Right ventricle myocardium inferior (tissue), 1 donor: ENCODE data around the gene MRC1. TPM values are rescaled to one million over a fixed set of nuclear protein-coding genes. Genes with fewer than 3 reads are reported as not detected.
A peak's percentile ranks its signal among the peaks of the same experiment; 100 is the strongest.

ENCODE experiments used
- ATAC-seq: fragments of 200-7000 bp; cut with Tn5 transposase; one replicate; pipeline ENCODE4 v1.9.1; 2020; ENCODE audit warnings: mild to moderate bottlenecking, moderate library complexity
- DNase-seq: peaks from one replicate; pipeline ENCODE4 v3.0.0; 2021; ENCODE audit errors: missing footprints
- intact Hi-C: fragments of 100-400 bp; cut with DNase I; formaldehyde crosslinking; loops from one replicate; pipeline ENCODE4 v1.11.0; 2022
- long read RNA-seq: library from polyadenylated mRNA; unstranded; transcript quantifications from one replicate; pipeline ENCODE4 v2.0.0, GENCODE V29; 2021
- total RNA-seq: library from RNA; stranded (reverse); fragmentation: NEBNext Ultra II Directional; extraction: Animal tissue kit (Norgen Biotek cat#: 25700); gene quantifications from one replicate; pipeline ENCODE4 v1.2.1, GENCODE V29; 2021
- donor health status: DM: no; HTN: yes; CAD: no; lungs with severe emphysema.

Gene MRC1
- total RNA-seq: 38.3 TPM
- long read RNA-seq, full-length matches to known transcripts: 2 of 4 reads
- long read RNA-seq, partial matches to known transcripts: 2 of 4 reads
- long read RNA-seq, other reads (novel, unspliced or antisense): 0 of 4 reads

GRCh38 chr10:17808971-17809841, at the start of gene MRC1:
MRC1 (plus strand) TSS chr10:17809348; CDS start chr10:17809466, 118 bp downstream.
- DNase-seq (no peak), ATAC-seq (peak; percentile 62)
- intact Hi-C loops: no loop called here

- no peak for DNase-seq
- no peak for ATAC-seq
- intact Hi-C loops: no loop called here
Measured at GRCh38 chr10:17764142-17764541, 45.0 kb upstream of the MRC1 start.

GRCh38 chr10:17765602-17766001, 43.5 kb upstream of the MRC1 start:
- DNase-seq: no peak
- ATAC-seq: no peak
- intact Hi-C loops: no loop called here

GRCh38 chr10:17766731-17767130, 42.4 kb upstream of the MRC1 start:
- intact Hi-C loops: no loop called here
- DNase-seq (no peak), ATAC-seq (no peak)

GRCh38 chr10:17768496-17768895, 40.7 kb upstream of the MRC1 start:
- no peak for DNase-seq
- no peak for ATAC-seq
- intact Hi-C loops: no loop called here

GRCh38 chr10:17768957-17769356, 40.2 kb upstream of the MRC1 start:
- DNase-seq: no peak
- ATAC-seq: no peak

GRCh38 chr10:17771017-17771416, 38.1 kb upstream of the MRC1 start:
- ATAC-seq: no peak
- intact Hi-C loops: no loop called here
- DNase-seq: no peak

More at GRCh38 chr10:17768957-17769356, 40.2 kb upstream of the MRC1 start:
- intact Hi-C loops: no loop called here

GRCh38 chr10:17779784-17780183, 29.4 kb upstream of the MRC1 start:
- intact Hi-C loops: no loop called here
- ATAC-seq: no peak

GRCh38 chr10:17780727-17781126, 28.4 kb upstream of the MRC1 start:
- ATAC-seq (no peak), DNase-seq (no peak)
- intact Hi-C loops: no loop called here

More at GRCh38 chr10:17779784-17780183, 29.4 kb upstream of the MRC1 start:
- no peak for DNase-seq

GRCh38 chr10:17781856-17782255, 27.3 kb upstream of the MRC1 start:
- DNase-seq (no peak), ATAC-seq (no peak)
- intact Hi-C loops: no loop called here

GRCh38 chr10:17782921-17783665, 26.1 kb upstream of the MRC1 start:
- ATAC-seq: no peak
- intact Hi-C loops: no loop called here

GRCh38 chr10:17783751-17784150, 25.4 kb upstream of the MRC1 start:
- intact Hi-C loops: no loop called here
- no peak for DNase-seq
- ATAC-seq: no peak

More at GRCh38 chr10:17782921-17783665, 26.1 kb upstream of the MRC1 start:
- DNase-seq: no peak

GRCh38 chr10:17784688-17785087, 24.5 kb upstream of the MRC1 start:
- intact Hi-C loops: no loop called here
- DNase-seq (no peak), ATAC-seq (no peak)

GRCh38 chr10:17785276-17785930, 23.7 kb upstream of the MRC1 start:
- intact Hi-C loops: no loop called here
- no peak for DNase-seq

GRCh38 chr10:17787087-17787961, 21.8 kb upstream of the MRC1 start:
- intact Hi-C loops: no loop called here
- peak; percentile 9 for ATAC-seq
- no peak for DNase-seq

More at GRCh38 chr10:17785276-17785930, 23.7 kb upstream of the MRC1 start:
- ATAC-seq: peak; percentile 68

GRCh38 chr10:17788646-17789045, 20.5 kb upstream of the MRC1 start:
- no peak for DNase-seq
- ATAC-seq: no peak
- intact Hi-C loops: no loop called here

- ATAC-seq (no peak), DNase-seq (no peak)
- intact Hi-C loops: no loop called here
Measured at GRCh38 chr10:17789396-17789795, 19.8 kb upstream of the MRC1 start.

GRCh38 chr10:17790651-17791050, 18.5 kb upstream of the MRC1 start:
- no peak for DNase-seq
- intact Hi-C loops: no loop called here
- no peak for ATAC-seq
